Smooth muscle cell (in vitro differentiated cells): ENCODE results near the gene EZH1. TPM values are rescaled to one million over a fixed set of nuclear protein-coding genes. Genes with fewer than 3 reads are reported as not detected.

Experiments used
- DNase-seq: peaks from one replicate; lab custom pipeline; 2025; ENCODE audit not compliant: unreplicated experiment; lab: John Stamatoyannopoulos, UW
- H2AFZ ChIP-seq: fragments of 200-600 bp; sonication (generic); 2 replicates; pipeline ENCODE4 v1.6.0; 2016; ENCODE audit warnings: antibody characterized with exemption, low read depth, mild to moderate bottlenecking
- H3F3A ChIP-seq: fragments of 200-600 bp; sonication (generic); 2 replicates; pipeline ENCODE4 v1.6.0; 2017; ENCODE audit warnings: antibody characterized with exemption, low read depth
- H3K27ac ChIP-seq: fragments of 200-600 bp; sonication (generic); 2 replicates; pipeline ENCODE4 v1.5.1; 2016; ENCODE audit warnings: low read depth, mild to moderate bottlenecking
- H3K27me3 ChIP-seq: fragments of 200-600 bp; sonication (generic); 2 replicates; pipeline ENCODE4 v1.6.1; 2016; ENCODE audit warnings: low read depth, mild to moderate bottlenecking
- H3K36me3 ChIP-seq: fragments of 200-600 bp; sonication (generic); 2 replicates; pipeline ENCODE4 v1.5.1; 2016; ENCODE audit warnings: low read depth
- H3K4me1 ChIP-seq: fragments of 200-600 bp; sonication (generic); 2 replicates; pipeline ENCODE4 v1.5.1; 2016; ENCODE audit warnings: low read depth
- H3K4me2 ChIP-seq: fragments of 200-600 bp; sonication (generic); 2 replicates; pipeline ENCODE4 v1.6.0; 2016; ENCODE audit warnings: mild to moderate bottlenecking
- H3K4me3 ChIP-seq: fragments of 200-600 bp; sonication (generic); 2 replicates; pipeline ENCODE4 v1.5.1; 2016; ENCODE audit warnings: mild to moderate bottlenecking
- H3K79me2 ChIP-seq: fragments of 200-600 bp; sonication (generic); 2 replicates; pipeline ENCODE4 v1.6.0; 2016; ENCODE audit warnings: low read depth, mild to moderate bottlenecking
- H3K9ac ChIP-seq: fragments of 200-600 bp; sonication (generic); 2 replicates; pipeline ENCODE4 v1.6.0; 2016; ENCODE audit warnings: low read depth
- H3K9me3 ChIP-seq: fragments of 200-600 bp; sonication (generic); replicated peaks from 2 replicates; pipeline ENCODE4 v1.5.1; 2016; ENCODE audit warnings: low read depth
- H4K20me1 ChIP-seq: fragments of 200-600 bp; sonication (generic); 2 replicates; pipeline ENCODE4 v1.6.0; 2016; ENCODE audit warnings: low read depth
- WGBS: methylation state at CpG from one replicate; pipeline ENCODE4 v1.1.7; 2016; ENCODE audit warnings: low lambda C conversion rate; 5-methylcytosine and 5-hydroxymethylcytosine counted together
- polyA plus RNA-seq: library from polyadenylated mRNA; unstranded; fragments of >200 nt; fragmentation: Nextera tagmentation; extraction: Ambion mirVana; gene quantifications from 2 replicates; pipeline ENCODE4 v1.2.1, GENCODE V29; 2016
- total RNA-seq: library from RNA; depleted of rRNA; stranded (reverse); fragments of >200 nt; gene quantifications from 2 replicates; pipeline ENCODE4 v1.2.3, GENCODE V29; 2014
- TF ChIP-seq, protein P1 (sequence below): fragments of 200-600 bp; sonication (generic); IDR thresholded peaks from 2 replicates; pipeline ENCODE4 v1.5.1; 2017; ENCODE audit warnings: borderline replicate concordance, mild to moderate bottlenecking, antibody characterized with exemption; ENCODE audit not compliant: insufficient read depth, poor library complexity, severe bottlenecking

EZH1 gene
- total and polyA plus RNA-seq, 2 experiments from 2014 or later: 8.0 to 19.4 TPM

DNA sequence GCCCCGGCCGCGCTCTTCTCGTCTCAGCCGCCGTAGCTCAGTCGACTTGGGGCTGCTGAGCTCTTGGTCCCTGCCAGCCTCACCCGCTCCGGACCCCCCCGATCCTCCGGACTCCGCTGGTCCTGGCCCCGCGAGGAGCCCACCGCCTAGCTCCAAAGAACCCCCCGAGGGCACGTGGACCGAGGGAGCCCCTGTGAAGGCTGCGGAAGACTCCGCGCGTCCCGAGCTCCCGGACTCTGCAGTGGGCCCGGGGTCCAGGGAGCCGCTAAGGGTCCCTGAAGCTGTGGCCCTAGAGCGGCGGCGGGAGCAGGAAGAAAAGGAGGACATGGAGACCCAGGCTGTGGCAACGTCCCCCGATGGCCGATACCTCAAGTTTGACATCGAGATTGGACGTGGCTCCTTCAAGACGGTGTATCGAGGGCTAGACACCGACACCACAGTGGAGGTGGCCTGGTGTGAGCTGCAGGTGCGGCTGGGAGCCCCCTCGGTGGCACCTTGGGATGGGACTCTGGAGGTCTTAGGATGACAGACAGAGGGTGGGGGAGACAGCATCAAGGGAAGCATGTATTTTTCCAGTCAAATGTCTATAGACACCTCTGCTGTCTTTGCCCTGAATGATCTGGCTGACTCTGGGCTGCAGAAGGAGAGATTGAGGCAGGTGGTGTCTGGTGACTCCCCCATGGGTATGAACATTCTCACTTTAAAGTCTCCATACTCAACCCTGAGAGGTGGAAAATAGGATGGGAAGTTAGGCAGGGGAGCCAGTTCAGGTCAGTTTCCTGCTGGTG lies 36.2 kb upstream of the EZH1 start:
- no peaks in the 10 kb centered on the region for H3K36me3 ChIP-seq
- peak overlapping the region; percentile 60 for H3K4me3 ChIP-seq
- peak overlapping the region; percentile 94 for H3K4me2 ChIP-seq
- H4K20me1 ChIP-seq: no peaks in the 10 kb centered on the region
- no peak overlapping the region for H3K27ac ChIP-seq
- H3K4me1 ChIP-seq: no peaks in the 10 kb centered on the region
- TF ChIP-seq, protein P1, sequence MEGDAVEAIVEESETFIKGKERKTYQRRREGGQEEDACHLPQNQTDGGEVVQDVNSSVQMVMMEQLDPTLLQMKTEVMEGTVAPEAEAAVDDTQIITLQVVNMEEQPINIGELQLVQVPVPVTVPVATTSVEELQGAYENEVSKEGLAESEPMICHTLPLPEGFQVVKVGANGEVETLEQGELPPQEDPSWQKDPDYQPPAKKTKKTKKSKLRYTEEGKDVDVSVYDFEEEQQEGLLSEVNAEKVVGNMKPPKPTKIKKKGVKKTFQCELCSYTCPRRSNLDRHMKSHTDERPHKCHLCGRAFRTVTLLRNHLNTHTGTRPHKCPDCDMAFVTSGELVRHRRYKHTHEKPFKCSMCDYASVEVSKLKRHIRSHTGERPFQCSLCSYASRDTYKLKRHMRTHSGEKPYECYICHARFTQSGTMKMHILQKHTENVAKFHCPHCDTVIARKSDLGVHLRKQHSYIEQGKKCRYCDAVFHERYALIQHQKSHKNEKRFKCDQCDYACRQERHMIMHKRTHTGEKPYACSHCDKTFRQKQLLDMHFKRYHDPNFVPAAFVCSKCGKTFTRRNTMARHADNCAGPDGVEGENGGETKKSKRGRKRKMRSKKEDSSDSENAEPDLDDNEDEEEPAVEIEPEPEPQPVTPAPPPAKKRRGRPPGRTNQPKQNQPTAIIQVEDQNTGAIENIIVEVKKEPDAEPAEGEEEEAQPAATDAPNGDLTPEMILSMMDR: no peak
- H3K27me3 ChIP-seq: peaks cover 28% of the 10 kb centered on the region
- peaks cover 4% of the 10 kb centered on the region for H3F3A ChIP-seq
- H3K9me3 ChIP-seq: no peaks in the 10 kb centered on the region
- peak overlapping the region; percentile 37 for H2AFZ ChIP-seq
- H3K9ac ChIP-seq: no peak overlapping the region
- no peaks in the 10 kb centered on the region for H3K79me2 ChIP-seq
- no peak for DNase-seq
- 12% methylated on average over 39 of the region's 39 CpGs for WGBS

DNA sequence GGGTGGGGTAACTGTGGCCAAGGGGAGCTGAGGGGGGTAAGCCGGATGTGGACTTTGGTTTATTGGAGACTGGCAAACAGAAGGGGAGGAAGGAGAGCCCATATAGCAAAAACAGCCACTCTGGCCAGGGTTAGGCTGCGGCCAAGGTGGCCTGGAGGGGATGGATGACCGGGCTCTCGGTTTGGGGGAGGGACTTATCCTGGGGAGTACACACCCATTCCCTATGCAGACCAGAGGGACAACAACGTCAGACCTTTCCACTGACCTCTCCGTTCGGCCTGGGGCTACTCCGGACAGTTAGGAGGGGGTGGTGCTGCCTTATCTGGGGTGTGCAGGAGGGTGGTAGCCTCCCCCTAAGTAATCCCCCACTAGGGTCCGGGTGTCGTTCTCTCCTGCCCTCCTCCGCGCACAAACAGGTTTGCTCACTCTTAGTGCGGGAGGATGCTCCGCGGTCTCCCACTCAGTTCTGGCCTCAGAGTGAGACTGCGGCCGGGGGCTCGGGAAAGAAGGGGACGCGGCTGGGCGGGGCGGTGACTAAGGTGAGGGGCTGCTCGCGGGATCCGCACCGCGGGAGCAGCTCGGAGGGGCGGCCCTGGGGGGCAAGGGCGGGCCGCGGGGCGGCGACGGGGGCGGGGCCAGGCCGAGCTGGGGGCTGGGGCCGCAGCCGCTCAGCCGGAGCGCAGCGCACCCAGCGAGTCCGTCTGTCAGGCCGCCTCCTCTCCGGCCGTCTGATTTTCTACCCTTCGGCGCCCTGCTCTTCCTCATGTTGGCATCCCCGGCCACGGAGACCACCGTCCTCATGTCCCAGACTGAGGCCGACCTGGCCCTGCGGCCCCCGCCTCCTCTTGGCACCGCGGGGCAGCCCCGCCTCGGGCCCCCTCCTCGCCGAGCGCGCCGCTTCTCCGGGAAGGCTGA lies 35.4 kb upstream of the EZH1 start, which contains the start of gene WNK4:
Gene WNK4, plus strand, starts transcription at position 675 of the 915 bp plus-strand sequence. Its CDS starts 89 bp downstream, at position 764.
- H3K9me3 ChIP-seq: no peaks in the 10 kb centered on the region
- H4K20me1 ChIP-seq: no peaks in the 10 kb centered on the region
- no peak within 1 kb of the TSS for H3K27ac ChIP-seq
- H3K4me1 ChIP-seq: no peaks in the 10 kb centered on the region
- H3K4me2 ChIP-seq: peak within 1 kb of the TSS; percentile 94
- H3K4me3 ChIP-seq: peak within 1 kb of the TSS; percentile 60
- DNase-seq: no peak
- no peaks in the 10 kb centered on the region for H3K79me2 ChIP-seq
- TF ChIP-seq, protein P1: no peak
- 6% methylated on average over 23 of the region's 65 CpGs for WGBS
- no peaks in the 10 kb centered on the region for H3K36me3 ChIP-seq
- H3K9ac ChIP-seq: no peak within 1 kb of the TSS
- H3F3A ChIP-seq: peaks cover 4% of the 10 kb centered on the region
- peaks cover 28% of the 10 kb centered on the region for H3K27me3 ChIP-seq
- peak within 1 kb of the TSS; percentile 37 for H2AFZ ChIP-seq

DNA sequence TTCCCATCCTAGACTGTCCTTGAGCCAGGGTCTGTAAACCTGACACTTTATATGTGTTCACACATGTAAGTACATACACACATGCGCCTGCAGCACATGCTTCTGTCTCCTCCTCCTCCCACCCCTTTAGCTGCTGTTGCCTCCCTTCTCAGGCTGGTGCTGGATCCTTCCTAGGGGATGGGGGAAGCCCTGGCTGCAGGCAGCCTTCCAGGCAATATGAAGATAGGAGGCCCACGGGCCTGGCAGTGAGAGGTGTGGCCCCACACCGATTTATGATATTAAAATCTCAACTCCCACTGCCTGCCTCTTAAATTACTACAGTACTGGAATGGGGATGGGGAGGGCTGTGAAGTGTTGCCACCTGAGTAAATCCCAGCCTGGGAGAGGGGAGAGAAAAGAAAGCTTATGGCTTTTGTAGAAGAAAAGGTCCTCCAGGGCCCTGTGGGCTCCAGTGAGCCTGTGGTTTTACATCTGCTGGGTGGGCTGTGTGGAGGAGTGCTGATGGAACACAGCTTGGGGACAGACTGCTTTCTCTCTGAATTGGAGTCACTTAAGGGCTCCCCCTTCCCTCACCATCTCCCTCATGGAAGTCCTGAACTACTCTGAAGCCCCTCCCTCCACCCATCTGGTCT lies 34.6 kb upstream of the EZH1 start:
- no peak for DNase-seq
- Histone ChIP-seq H3K36me3 (no peaks in the 10 kb centered on the region), H3K4me1 (peaks cover under 1% of the 10 kb centered on the region), H3K4me2 (peak overlapping the region; percentile 94), H3K79me2 (no peaks in the 10 kb centered on the region), H3K27me3 (peaks cover 28% of the 10 kb centered on the region), H3K4me3 (no peak overlapping the region), H4K20me1 (no peaks in the 10 kb centered on the region), H3K9me3 (no peaks in the 10 kb centered on the region), H3K9ac (no peak overlapping the region), H2AFZ (no peak overlapping the region), H3F3A (peaks cover 4% of the 10 kb centered on the region), H3K27ac (no peak overlapping the region)
- 90% methylated on average over 3 of the region's 3 CpGs for WGBS
- TF ChIP-seq, protein P1: no peak
